Fibroblast of lung (primary cell): ENCODE measurements around the gene CA14. TPM values are rescaled to one million over a fixed set of nuclear protein-coding genes. Genes with fewer than 3 reads are reported as not detected.
A peak's percentile ranks its signal among the peaks of the same experiment; 100 is the strongest.

Source experiments
- DNase-seq, 2 donors: peaks; one replicate each; pipeline versions ENCODE4 v3.0.0 to v3.0.0-alpha.2; 2010; ENCODE audit warnings: low read depth in 2 of 2
- H2AFZ ChIP-seq: 2 replicates; pipeline ENCODE4 v1.5.1; 2012; ENCODE audit warnings: low read length, control low read depth, inconsistent platforms
- H3K27ac ChIP-seq: 2 replicates; pipeline ENCODE4 v1.5.1; 2011; ENCODE audit warnings: low read length, control low read depth; ENCODE audit not compliant: insufficient read depth
- H3K27me3 ChIP-seq: 2 replicates; pipeline ENCODE4 v1.5.1; 2011; ENCODE audit warnings: mild to moderate bottlenecking, low read length; ENCODE audit not compliant: control insufficient read depth, insufficient read depth
- H3K36me3 ChIP-seq: 2 replicates; pipeline ENCODE4 v1.5.1; 2011; ENCODE audit warnings: low read length; ENCODE audit not compliant: control insufficient read depth, insufficient read depth
- H3K4me1 ChIP-seq: 2 replicates; pipeline ENCODE4 v1.5.1; 2011; ENCODE audit warnings: low read length; ENCODE audit not compliant: control insufficient read depth, insufficient read depth; ENCODE audit errors: extremely low read depth
- H3K4me2 ChIP-seq: 2 replicates; pipeline ENCODE4 v1.5.1; 2011; ENCODE audit warnings: low read length, control low read depth; ENCODE audit not compliant: insufficient read depth; ENCODE audit errors: extremely low read depth
- H3K4me3 ChIP-seq, 4 experiments: fragments of 200-600 bp in 1 of 4; sonication (generic) in 1 of 4; replicated peaks in 1 of 4; 2 replicates each; pipeline ENCODE4 v1.5.1; 2011 to 2016; ENCODE audit warnings: low read length in 4 of 4, low read depth in 3 of 4, mild to moderate bottlenecking in 3 of 4, control low read depth in 2 of 4, inconsistent platforms in 1 of 4, mixed read lengths in 1 of 4; ENCODE audit not compliant: insufficient read depth in 1 of 4; ENCODE audit errors: control extremely low read depth in 1 of 4
- H3K79me2 ChIP-seq: 2 replicates; pipeline ENCODE4 v1.5.1; 2012; ENCODE audit warnings: mild to moderate bottlenecking, low read length, inconsistent platforms; ENCODE audit not compliant: control insufficient read depth, insufficient read depth
- H3K9ac ChIP-seq: 2 replicates; pipeline ENCODE4 v1.5.1; 2011; ENCODE audit warnings: mild to moderate bottlenecking, low read length, control low read depth; ENCODE audit not compliant: insufficient read depth
- H3K9me3 ChIP-seq: 2 replicates; pipeline ENCODE4 v1.5.1; 2012; ENCODE audit warnings: low read depth, low read length; ENCODE audit not compliant: control insufficient read depth, insufficient read depth
- H4K20me1 ChIP-seq: 2 replicates; pipeline ENCODE4 v1.5.1; 2011; ENCODE audit warnings: low read length; ENCODE audit not compliant: control insufficient read depth, insufficient read depth; ENCODE audit errors: extremely low read depth
- EZH2 ChIP-seq: IDR thresholded peaks from 2 replicates; pipeline ENCODE4 v1.5.1; 2012; ENCODE audit warnings: low read length, control low read depth, mild to moderate bottlenecking; ENCODE audit errors: missing control alignments
- polyA plus RNA-seq, 2 donors: library from polyadenylated mRNA; depleted of rRNA in 1 of 2; stranded (reverse) in 1 of 2; unstranded in 1 of 2; fragments of >200 nt; gene quantifications; 2 replicates each; pipeline ENCODE4 v1.2.1, GENCODE V29; 2011 to 2012; ENCODE audit warnings: missing spikeins in 1 of 2
- total RNA-seq: library from RNA; depleted of rRNA; stranded (reverse); fragments of >200 nt; gene quantifications from 2 replicates; pipeline ENCODE4 v1.2.1, GENCODE V29; 2014
- TF ChIP-seq, protein P1 (sequence below), 2 donors: IDR thresholded peaks in 1 of 2; conservative IDR thresholded peaks in 1 of 2; 1 replicate in 1 of 2; 2 replicates in 1 of 2; pipeline ENCODE4 v1.5.1; 2011 to 2012; ENCODE audit warnings: low read length in 2 of 2, control low read depth in 1 of 2, inconsistent platforms in 1 of 2, low read depth in 1 of 2, mild to moderate bottlenecking in 1 of 2

Gene CA14
- total and polyA plus RNA-seq, 2 donors (not counting 1 experiment from before 2014, with no cell fraction given): 0.08 TPM; not detected in 1

DNA sequence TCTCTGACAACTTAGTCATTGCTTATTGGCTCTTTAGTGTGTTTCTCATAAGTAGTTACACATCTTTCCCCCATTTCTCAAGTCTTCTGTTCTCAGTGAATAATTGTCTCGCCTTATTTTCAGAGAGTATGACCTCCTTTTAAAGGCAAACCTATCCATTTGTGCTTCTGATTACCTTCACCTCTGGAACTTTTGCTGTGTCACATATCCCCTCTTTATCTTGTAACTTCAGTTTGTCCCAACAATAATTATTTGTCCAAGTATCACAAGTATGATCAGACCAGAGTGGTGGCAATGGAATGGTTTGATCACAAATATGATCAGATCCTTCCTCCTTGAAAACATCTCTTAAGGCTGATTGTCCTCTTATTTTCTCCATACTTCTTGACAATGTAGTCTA lies 30.8 kb downstream of the CA14 start:
- Histone ChIP-seq H3K4me1 (peaks cover 6% of the 10 kb centered on the region), H3K27me3 (no peaks in the 10 kb centered on the region), H4K20me1 (no peaks in the 10 kb centered on the region), H3K9me3 (no peaks in the 10 kb centered on the region), H3K4me3 (no peak overlapping the region), H3K4me2 (no peak overlapping the region), H3K79me2 (no peaks in the 10 kb centered on the region), H3K36me3 (no peaks in the 10 kb centered on the region), H3K27ac (no peak overlapping the region), H3K9ac (no peak overlapping the region), H2AFZ (no peak overlapping the region)
- DNase-seq: no peak
- no peak for TF ChIP-seq EZH2
- TF ChIP-seq, protein P1, sequence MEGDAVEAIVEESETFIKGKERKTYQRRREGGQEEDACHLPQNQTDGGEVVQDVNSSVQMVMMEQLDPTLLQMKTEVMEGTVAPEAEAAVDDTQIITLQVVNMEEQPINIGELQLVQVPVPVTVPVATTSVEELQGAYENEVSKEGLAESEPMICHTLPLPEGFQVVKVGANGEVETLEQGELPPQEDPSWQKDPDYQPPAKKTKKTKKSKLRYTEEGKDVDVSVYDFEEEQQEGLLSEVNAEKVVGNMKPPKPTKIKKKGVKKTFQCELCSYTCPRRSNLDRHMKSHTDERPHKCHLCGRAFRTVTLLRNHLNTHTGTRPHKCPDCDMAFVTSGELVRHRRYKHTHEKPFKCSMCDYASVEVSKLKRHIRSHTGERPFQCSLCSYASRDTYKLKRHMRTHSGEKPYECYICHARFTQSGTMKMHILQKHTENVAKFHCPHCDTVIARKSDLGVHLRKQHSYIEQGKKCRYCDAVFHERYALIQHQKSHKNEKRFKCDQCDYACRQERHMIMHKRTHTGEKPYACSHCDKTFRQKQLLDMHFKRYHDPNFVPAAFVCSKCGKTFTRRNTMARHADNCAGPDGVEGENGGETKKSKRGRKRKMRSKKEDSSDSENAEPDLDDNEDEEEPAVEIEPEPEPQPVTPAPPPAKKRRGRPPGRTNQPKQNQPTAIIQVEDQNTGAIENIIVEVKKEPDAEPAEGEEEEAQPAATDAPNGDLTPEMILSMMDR (conservative IDR thresholded peaks at IDR 0.05 in 1 of 2, IDR thresholded peaks at IDR 0.05 in 1 of 2; ENCODE audit: low read depth in 1 of 2, low read length in 2 of 2): no peak

DNA sequence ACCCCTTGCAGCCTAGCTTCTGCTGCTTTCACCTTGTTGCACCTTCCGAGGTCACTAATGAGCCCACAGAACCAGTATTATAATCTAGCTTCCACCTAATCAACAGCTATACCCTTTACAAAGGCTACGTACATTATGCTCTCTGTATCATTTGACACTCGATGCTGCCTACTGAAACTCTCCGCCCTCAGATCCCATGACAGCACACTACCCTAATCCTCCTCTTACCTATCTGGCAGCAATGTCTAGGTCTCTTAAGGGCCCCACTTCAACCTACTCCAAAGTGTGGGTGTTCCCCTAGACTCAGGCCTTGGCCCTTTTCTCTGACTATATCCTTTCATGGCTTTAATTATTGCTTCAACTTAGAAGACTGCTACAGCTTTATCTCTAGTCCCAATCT lies 31.2 kb downstream of the CA14 start:
- H4K20me1 ChIP-seq: no peaks in the 10 kb centered on the region
- DNase-seq: no peak
- no peak overlapping the region for H3K4me2 ChIP-seq
- peaks cover under 1% of the 10 kb centered on the region for H3K79me2 ChIP-seq
- no peaks in the 10 kb centered on the region for H3K9me3 ChIP-seq
- H3K9ac ChIP-seq: no peak overlapping the region
- no peak overlapping the region for H3K27ac ChIP-seq
- no peak overlapping the region for H2AFZ ChIP-seq
- no peak overlapping the region for H3K4me3 ChIP-seq
- H3K27me3 ChIP-seq: no peaks in the 10 kb centered on the region
- no peak for TF ChIP-seq EZH2
- TF ChIP-seq, protein P1 (conservative IDR thresholded peaks at IDR 0.05 in 1 of 2, IDR thresholded peaks at IDR 0.05 in 1 of 2; ENCODE audit: low read depth in 1 of 2, low read length in 2 of 2): no peak
- no peaks in the 10 kb centered on the region for H3K36me3 ChIP-seq
- H3K4me1 ChIP-seq: peaks cover 6% of the 10 kb centered on the region

DNA sequence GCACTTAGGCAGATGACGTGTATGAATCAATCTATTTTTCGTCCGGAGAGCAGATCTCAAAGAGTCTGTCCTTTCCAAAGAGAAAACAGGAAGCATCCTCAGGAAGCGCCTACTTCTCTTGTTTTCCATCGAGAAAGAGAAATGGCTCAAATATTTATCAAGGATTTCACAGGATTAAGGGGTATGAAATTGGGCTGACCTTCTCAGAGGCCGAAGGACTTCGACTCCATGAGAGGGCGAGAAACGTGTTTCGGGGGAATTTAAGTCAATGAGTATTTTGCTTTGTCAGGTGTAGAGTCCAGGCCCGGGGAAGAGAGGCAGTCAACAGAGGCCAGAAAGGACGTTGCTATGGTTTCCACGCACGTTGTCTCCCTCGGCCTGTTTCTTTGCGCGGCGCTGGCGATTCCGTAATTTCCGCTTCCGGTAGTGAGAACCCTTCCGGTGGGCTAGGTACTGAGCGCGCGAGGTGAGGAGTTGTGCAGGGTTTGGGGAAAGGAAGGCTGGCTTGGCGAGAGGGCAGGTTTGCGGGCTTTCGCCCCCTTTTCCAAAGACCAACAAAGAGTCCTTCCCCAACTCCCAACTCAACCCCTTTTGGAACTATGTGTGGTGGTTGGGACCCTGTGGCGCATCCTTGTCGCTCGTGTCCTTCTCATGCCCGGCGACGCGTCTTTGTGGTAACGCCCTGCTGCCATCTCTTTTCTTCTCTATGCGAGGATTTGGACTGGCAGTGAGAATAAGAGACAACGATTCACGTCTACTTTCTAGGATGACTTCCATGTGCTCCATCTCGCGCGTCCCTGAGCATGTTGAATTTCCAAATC lies 36.1 kb downstream of the CA14 start, which contains the start of gene MRPS21:
MRPS21 (plus strand) TSS at position 429 of the 821 bp plus-strand sequence. CDS start 506 bp downstream, outside the sequence.
- Histone ChIP-seq H3K9me3 (no peaks in the 10 kb centered on the region), H3K4me1 (peaks cover 6% of the 10 kb centered on the region), H3K9ac (peak within 1 kb of the TSS; percentile 77), H2AFZ (peak within 1 kb of the TSS; percentile 90), H3K4me3 (peak within 1 kb of the TSS; percentile 62 to 97 (median 90)), H3K27ac (peak within 1 kb of the TSS; percentile 93), H4K20me1 (no peaks in the 10 kb centered on the region), H3K36me3 (no peaks in the 10 kb centered on the region), H3K4me2 (peak within 1 kb of the TSS; percentile 80), H3K27me3 (no peaks in the 10 kb centered on the region), H3K79me2 (peaks cover 11% of the 10 kb centered on the region)
- DNase-seq: peak; percentile 89 to 91
- TF ChIP-seq, protein P1 (conservative IDR thresholded peaks at IDR 0.05 in 1 of 2, IDR thresholded peaks at IDR 0.05 in 1 of 2; ENCODE audit: low read depth in 1 of 2, low read length in 2 of 2): no peak
- no peak for TF ChIP-seq EZH2
